ENCODE data around the gene RNF180. TPM values are rescaled to one million over a fixed set of nuclear protein-coding genes. Genes with fewer than 3 reads are reported as not detected.
"Not testable (repeated sequence)": the region's sequence is repeated elsewhere in the genome, so short reads cannot be mapped to it uniquely, and the experiment has no call there.

The RNF180 gene
- total and polyA plus RNA-seq, 4 donors = 1.1 to 13.7 (median 2.7) TPM

GRCh38 chr5:64397552-64397951 is 231.9 kb downstream of the RNF180 start (continued):
- no peak for TF ChIP-seq ZBTB33 (IDR thresholded peaks at IDR 0.05)

- not testable (repeated sequence) for H3K36me3 ChIP-seq (ENCODE audit: control insufficient read depth in 4 of 4, insufficient read depth in 3 of 4, low read depth in 1 of 4, low read length in 3 of 4); H3K27ac ChIP-seq (ENCODE audit: low read depth in 1 of 2, low read length in 2 of 2); H3K4me1 ChIP-seq (ENCODE audit: control insufficient read depth in 4 of 4, insufficient read depth in 4 of 4, low read length in 3 of 4); H3K27me3 ChIP-seq (ENCODE audit: control insufficient read depth in 4 of 4, insufficient read depth in 4 of 4, low read length in 3 of 4); H3K4me3 ChIP-seq (ENCODE audit: low read depth in 1 of 3, low read length in 3 of 3); H3K9ac ChIP-seq (ENCODE audit: low read depth in 1 of 2, low read length in 2 of 2); H3K9me3 ChIP-seq (ENCODE audit: control insufficient read depth in 4 of 4, low read length in 3 of 4); DNase-seq (ENCODE audit: low spot score)
- WGBS = 91% methylated on average over 5 of the region's 5 CpGs
These were observed 233.1 kb downstream of the RNF180 start for GRCh38 chr5:64398735-64399134.

- peak; percentile 42 for DNase-seq (ENCODE audit: low spot score)
- not testable (repeated sequence) for H3K9me3 ChIP-seq (ENCODE audit: control insufficient read depth in 4 of 4, low read length in 3 of 4); H3K4me3 ChIP-seq (ENCODE audit: low read depth in 1 of 3, low read length in 3 of 3); H3K4me1 ChIP-seq (ENCODE audit: control insufficient read depth in 4 of 4, insufficient read depth in 4 of 4, low read length in 3 of 4); H3K27me3 ChIP-seq (ENCODE audit: control insufficient read depth in 4 of 4, insufficient read depth in 4 of 4, low read length in 3 of 4); H3K9ac ChIP-seq (ENCODE audit: low read depth in 1 of 2, low read length in 2 of 2); H3K36me3 ChIP-seq (ENCODE audit: control insufficient read depth in 4 of 4, insufficient read depth in 3 of 4, low read depth in 1 of 4, low read length in 3 of 4); H3K27ac ChIP-seq (ENCODE audit: low read depth in 1 of 2, low read length in 2 of 2)
- 53% methylated on average over 5 of the region's 5 CpGs for WGBS
These were observed 241.6 kb downstream of the RNF180 start for GRCh38 chr5:64407103-64407825.

- no peaks in the 10 kb centered on the region for H3K36me3 ChIP-seq (ENCODE audit: control insufficient read depth in 4 of 4, insufficient read depth in 3 of 4, low read depth in 1 of 4, low read length in 3 of 4)
- no peaks in the 10 kb centered on the region for H3K9me3 ChIP-seq (ENCODE audit: control insufficient read depth in 4 of 4, low read length in 3 of 4)
- no peak overlapping the region for H3K4me3 ChIP-seq (ENCODE audit: low read depth in 1 of 3, low read length in 3 of 3)
- H3K27ac ChIP-seq (ENCODE audit: low read depth in 1 of 2, low read length in 2 of 2) = no peak overlapping the region
- H3K27me3 ChIP-seq (ENCODE audit: control insufficient read depth in 4 of 4, insufficient read depth in 4 of 4, low read length in 3 of 4) = no peaks in the 10 kb centered on the region
- DNase-seq (ENCODE audit: low spot score) = no peak
- TF ChIP-seq RAD21 (IDR thresholded peaks at IDR 0.05) (no peak), MAX (IDR thresholded peaks at IDR 0.05) (no peak), NR2F2 (IDR thresholded peaks at IDR 0.05) (no peak), HNF4G (IDR thresholded peaks at IDR 0.05) (no peak), FOXA2 (IDR thresholded peaks at IDR 0.05) (no peak)
- 64% methylated on average over 4 of the region's 4 CpGs for WGBS
- H3K4me1 ChIP-seq (ENCODE audit: control insufficient read depth in 4 of 4, insufficient read depth in 4 of 4, low read length in 3 of 4) = no peaks in the 10 kb centered on the region
- no peak overlapping the region for H3K9ac ChIP-seq (ENCODE audit: low read depth in 1 of 2, low read length in 2 of 2)
These were observed 251.7 kb downstream of the RNF180 start for GRCh38 chr5:64417390-64417789.

- no peaks in the 10 kb centered on the region for H3K27me3 ChIP-seq (ENCODE audit: control insufficient read depth in 4 of 4, insufficient read depth in 4 of 4, low read length in 3 of 4)
- no peaks in the 10 kb centered on the region for H3K4me1 ChIP-seq (ENCODE audit: control insufficient read depth in 4 of 4, insufficient read depth in 4 of 4, low read length in 3 of 4)
- no peaks in the 10 kb centered on the region for H3K36me3 ChIP-seq (ENCODE audit: control insufficient read depth in 4 of 4, insufficient read depth in 3 of 4, low read depth in 1 of 4, low read length in 3 of 4)
- H3K27ac ChIP-seq (ENCODE audit: low read depth in 1 of 2, low read length in 2 of 2) = no peak overlapping the region
- no peak for TF ChIP-seq HNF4G (IDR thresholded peaks at IDR 0.05)
- TF ChIP-seq RAD21 (IDR thresholded peaks at IDR 0.05) = no peak
- TF ChIP-seq CTCF (IDR thresholded peaks at IDR 0.05; ENCODE audit: low read depth, low read length, missing input control) = no peak
- TF ChIP-seq FOXA1 (IDR thresholded peaks at IDR 0.05) = no peak
- no peak for TF ChIP-seq NR2F2 (IDR thresholded peaks at IDR 0.05)
- H3K9ac ChIP-seq (ENCODE audit: low read depth in 1 of 2, low read length in 2 of 2) = no peak overlapping the region
- WGBS = 88% methylated on average over 2 of the region's 2 CpGs
- H3K4me3 ChIP-seq (ENCODE audit: low read depth in 1 of 3, low read length in 3 of 3) = no peak overlapping the region
- H3K9me3 ChIP-seq (ENCODE audit: control insufficient read depth in 4 of 4, low read length in 3 of 4) = no peaks in the 10 kb centered on the region
- no peak for DNase-seq (ENCODE audit: low spot score)
These were observed 252.4 kb downstream of the RNF180 start for GRCh38 chr5:64418013-64418412.

Data from liver (tissue), 9 donors.